Non-pigmented ciliary epithelial cell (primary cell): ENCODE measurements around the gene USH2A.

Source experiments
- DNase-seq: peaks from one replicate; pipeline ENCODE4 v3.0.0-alpha.2; 2010; ENCODE audit warnings: low read depth

The USH2A gene

DNA sequence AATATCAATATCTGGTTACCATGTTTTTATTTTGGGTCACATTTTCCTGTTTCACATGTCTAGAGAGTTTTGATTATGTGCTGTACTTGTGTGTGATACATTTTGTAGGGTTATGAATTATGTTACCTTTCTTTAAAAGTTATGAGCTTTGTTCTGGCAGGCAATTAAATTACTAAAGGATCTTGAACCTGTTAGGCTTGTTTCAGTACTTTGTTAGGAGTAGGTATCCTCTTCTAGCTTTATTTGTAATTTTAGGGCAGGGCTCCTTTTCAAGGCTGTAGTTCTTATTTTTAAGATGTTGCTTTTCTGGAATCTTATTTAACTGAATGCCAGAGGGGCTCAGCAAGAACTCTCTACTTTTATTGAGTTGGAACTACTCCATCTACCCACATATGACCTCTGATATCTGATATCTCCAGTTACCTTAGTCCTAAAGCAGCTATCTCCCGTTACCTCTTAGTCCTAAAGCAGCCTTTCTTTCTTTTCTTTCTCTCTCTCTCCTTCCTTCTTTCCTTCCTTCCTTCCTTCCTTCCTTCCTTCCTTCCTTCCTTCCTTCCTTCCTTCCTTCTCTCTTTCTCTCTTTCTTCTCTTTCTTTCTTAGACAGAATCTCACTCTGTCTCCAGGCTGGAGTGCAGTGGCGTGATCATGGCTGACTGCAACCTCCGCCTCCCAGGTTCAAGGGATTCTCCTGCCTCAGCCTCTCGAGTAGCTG, 832.3 kb downstream of the USH2A start:
- no peak for DNase-seq

DNA sequence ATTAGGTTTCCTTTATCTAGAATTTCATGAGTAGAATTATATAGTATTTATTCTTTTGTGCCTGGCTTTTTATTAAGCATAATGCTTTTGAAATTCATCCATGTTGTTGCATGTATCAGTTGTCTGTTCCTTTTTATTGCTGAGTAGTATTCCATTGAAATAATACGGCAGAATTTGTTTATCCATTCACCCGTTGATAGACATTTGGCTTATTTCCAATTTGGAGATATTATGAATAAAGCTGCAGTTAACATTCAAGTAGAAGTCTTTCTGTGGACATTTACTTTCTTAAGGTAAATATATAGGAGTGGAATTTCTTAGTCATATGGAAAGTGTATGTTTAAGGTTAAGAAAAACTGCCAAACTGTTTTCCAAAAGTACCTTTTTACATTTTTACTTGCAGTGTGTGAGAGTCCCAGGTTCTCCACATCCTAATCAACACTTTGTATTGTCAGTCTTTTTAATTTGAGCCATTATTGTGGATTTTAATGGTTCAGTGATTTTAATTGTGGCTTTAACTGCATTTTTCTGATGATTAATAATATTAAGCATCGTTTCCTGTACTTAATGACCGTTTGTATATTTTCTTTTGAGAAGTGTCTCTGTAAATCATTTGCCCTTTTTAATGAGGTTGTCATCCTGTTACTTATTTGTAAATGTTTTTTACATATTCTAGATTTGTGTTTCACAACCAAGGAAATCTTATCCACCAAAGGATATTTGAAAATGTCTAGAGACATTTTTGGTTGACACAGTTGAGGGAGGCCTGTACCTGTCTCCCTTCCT, 833.4 kb downstream of the USH2A start:
- no peak for DNase-seq

DNA sequence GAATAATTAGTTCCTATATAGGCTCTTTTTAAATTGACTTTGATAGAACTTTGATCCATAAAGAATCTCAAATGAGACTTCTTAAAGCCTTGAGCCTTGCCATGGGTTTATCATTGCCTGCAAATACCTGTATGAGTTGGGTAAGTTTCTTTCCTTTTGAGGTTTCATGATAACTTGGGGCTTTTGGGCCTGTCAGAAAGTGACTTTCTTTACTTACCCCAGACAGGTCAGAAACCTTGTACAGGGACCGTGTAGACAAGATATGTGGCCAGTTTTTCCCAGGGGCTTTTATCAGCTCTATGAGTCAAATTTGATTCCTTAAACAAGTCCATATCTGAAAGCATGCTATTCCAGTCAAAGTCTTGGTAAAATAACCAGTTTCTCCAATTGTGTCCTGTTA, 838.9 kb downstream of the USH2A start:
- DNase-seq = no peak

DNA sequence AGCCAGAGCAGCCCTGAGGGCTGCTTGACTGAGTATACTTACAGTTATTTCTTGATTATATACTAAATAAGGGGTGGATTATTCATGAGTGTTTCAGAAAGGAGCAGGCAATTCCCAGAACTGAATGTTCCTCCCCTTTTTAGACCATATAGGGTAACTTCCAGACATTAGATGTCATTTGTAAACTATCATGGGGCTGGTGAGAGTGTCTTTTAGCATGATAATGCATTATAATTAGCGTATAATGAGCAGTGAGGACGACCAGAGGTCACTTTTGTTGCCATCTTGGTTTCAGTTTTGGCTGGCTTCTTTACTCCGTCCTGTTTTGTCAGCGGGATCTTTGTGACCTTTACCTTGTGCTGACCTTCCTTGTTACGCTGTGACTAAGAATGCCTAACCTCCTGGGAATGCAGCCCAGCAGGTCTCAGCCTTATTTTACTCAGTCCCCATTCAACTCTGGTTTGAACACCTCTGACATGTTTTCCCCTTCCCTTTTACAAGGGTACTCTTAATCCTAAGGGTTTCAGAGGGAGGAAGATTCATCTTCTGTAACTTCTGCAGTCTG, 840.0 kb downstream of the USH2A start:
- DNase-seq = no peak

DNA sequence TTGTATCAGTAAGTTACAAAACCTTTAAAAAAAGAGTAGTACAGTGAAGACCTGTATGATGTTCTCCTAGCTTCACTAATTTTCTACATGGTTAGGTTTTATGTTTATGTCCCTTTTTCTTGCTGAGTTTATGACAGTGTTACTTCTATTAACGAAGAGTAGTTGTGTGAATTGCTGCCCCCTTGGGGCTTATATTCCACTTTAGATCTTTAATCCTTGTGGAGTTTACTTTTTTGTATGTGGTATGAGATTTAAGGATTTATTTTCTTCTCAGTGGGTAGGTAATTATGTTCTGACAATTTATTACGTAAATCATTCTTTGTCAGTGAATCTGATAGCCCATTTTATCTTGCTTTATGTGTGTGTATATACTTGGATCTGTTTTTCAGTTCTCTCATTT, 841.4 kb downstream of the USH2A start:
- DNase-seq = no peak
